GF-D8 (cell line): ENCODE results near the gene ADORA1.

ENCODE experiments used
- DNase-seq: peaks from one replicate; lab custom pipeline; 2025; lab: John Stamatoyannopoulos, UW

Gene ADORA1

GRCh38 chr1:203213126-203213525, 85.6 kb downstream of the ADORA1 start:
- DNase-seq, result no peak

- DNase-seq, result no peak
These were observed 87.3 kb downstream of the ADORA1 start for GRCh38 chr1:203214871-203215270.

GRCh38 chr1:203215573-203215972, 88.0 kb downstream of the ADORA1 start:
- no peak for DNase-seq

GRCh38 chr1:203216274-203217138, 89.0 kb downstream of the ADORA1 start:
- DNase-seq, result no peak
